ENCODE results near the gene MYL7. TPM values are rescaled to one million over a fixed set of nuclear protein-coding genes. Genes with fewer than 3 reads are reported as not detected.

MYL7 gene
- total and polyA plus RNA-seq, 2 of the 4 experiments (the other 2 are of a cell fraction), result 0.24 TPM; not detected in 1

GRCh38 chr7:44108768-44109750 lies 32.1 kb downstream of the MYL7 start:
- Histone ChIP-seq H3K23ac (ENCODE audit: low read depth, low read length) (no peak overlapping the region), H3K36me3 (ENCODE audit: control insufficient read depth, insufficient read depth, low read length) (peaks cover 2% of the 10 kb centered on the region), H3K9me1 (ENCODE audit: insufficient read depth, low read length) (peaks cover 8% of the 10 kb centered on the region), H3K27ac (ENCODE audit: insufficient read depth, low read length) (no peak overlapping the region), H3K4ac (ENCODE audit: low read depth, low read length) (no peak overlapping the region), H3K9ac (ENCODE audit: low read depth, low read length) (no peak overlapping the region), H3K9me3 (ENCODE audit: control insufficient read depth, insufficient read depth, low read length) (no peaks in the 10 kb centered on the region), H3K79me1 (ENCODE audit: low read depth in 1 of 2, low read length in 2 of 2) (no peaks in the 10 kb centered on the region; a peak in 1 of 4 replicates), H4K5ac (ENCODE audit: low read depth, low read length) (no peak overlapping the region), H2AK5ac (ENCODE audit: low read depth, low read length) (no peak overlapping the region), H3K14ac (replicated peaks; ENCODE audit: low read depth, low read length) (no peak overlapping the region), H2AFZ (replicated peaks; ENCODE audit: low read length, poor library complexity) (no peak overlapping the region), H3K4me3 (ENCODE audit: insufficient read depth, low read depth, low read length) (no peak overlapping the region), H3K18ac (ENCODE audit: low read depth, low read length) (no peak overlapping the region), H2BK20ac (ENCODE audit: low read depth, low read length) (no peak overlapping the region), H2BK120ac (ENCODE audit: low read depth, low read length) (no peak overlapping the region), H4K8ac (ENCODE audit: low read depth in 2 of 2, low read length in 2 of 2) (no peak overlapping the region), H2BK15ac (ENCODE audit: low read depth, low read length) (no peak overlapping the region), H3K56ac (ENCODE audit: extremely low read depth, insufficient read depth, low read length) (no peak overlapping the region), H3K4me2 (ENCODE audit: low read depth, low read length) (no peak overlapping the region), H2BK5ac (ENCODE audit: low read depth, low read length, poor library complexity, severe bottlenecking) (no peak overlapping the region), H3K4me1 (ENCODE audit: control insufficient read depth, insufficient read depth, low read length) (peaks cover 14% of the 10 kb centered on the region), H2AK9ac (replicated peaks; ENCODE audit: low read depth, low read length, poor library complexity) (no peak overlapping the region), H4K20me1 (ENCODE audit: insufficient read depth, low read length) (no peaks in the 10 kb centered on the region), H4K91ac (ENCODE audit: insufficient read depth, low read depth, low read length) (no peak overlapping the region), H3K27me3 (ENCODE audit: control insufficient read depth, insufficient read depth, low read length) (no peaks in the 10 kb centered on the region)
- POLR2A ChIA-PET (ENCODE audit: unreplicated experiment), result no interaction called here
- BruUV-seq (replicated peaks), result no TSS peak
- ATAC-seq (ENCODE audit: low read depth) (no peak), DNase-seq (no peak)
- no peak for TF ChIP-seq RAD21 (IDR thresholded peaks at IDR 0.05; ENCODE audit: low read length)
- CTCF ChIA-PET, result no interaction called here
- 95% methylated on average over 6 of the region's 21 CpGs; no CpG with 5 or more reads in 1 of the 2 experiments for WGBS, 2 experiments (ENCODE audit: extremely low coverage in 2 of 2, insufficient read length in 1 of 2)
- dilution Hi-C loops (cut with HindIII; ENCODE audit: low sequenced_read_pairs, unreplicated experiment), result no loop called here
- in situ Hi-C loops (cut with MboI; ENCODE audit: low sequenced_read_pairs), result no loop called here
- intact Hi-C loops (cut with micrococcal nuclease), result no loop called here
